HG03025 (cell line): ENCODE data around the gene TMEM19.

Source experiments
- ATAC-seq: cut with Tn5 transposase; IDR thresholded peaks from one replicate; pipeline ENCODE4 v1.9.1; 2021; ENCODE audit warnings: mild to moderate bottlenecking, moderate library complexity; ENCODE audit not compliant: unreplicated experiment, low FRiP score

TMEM19 gene

DNA sequence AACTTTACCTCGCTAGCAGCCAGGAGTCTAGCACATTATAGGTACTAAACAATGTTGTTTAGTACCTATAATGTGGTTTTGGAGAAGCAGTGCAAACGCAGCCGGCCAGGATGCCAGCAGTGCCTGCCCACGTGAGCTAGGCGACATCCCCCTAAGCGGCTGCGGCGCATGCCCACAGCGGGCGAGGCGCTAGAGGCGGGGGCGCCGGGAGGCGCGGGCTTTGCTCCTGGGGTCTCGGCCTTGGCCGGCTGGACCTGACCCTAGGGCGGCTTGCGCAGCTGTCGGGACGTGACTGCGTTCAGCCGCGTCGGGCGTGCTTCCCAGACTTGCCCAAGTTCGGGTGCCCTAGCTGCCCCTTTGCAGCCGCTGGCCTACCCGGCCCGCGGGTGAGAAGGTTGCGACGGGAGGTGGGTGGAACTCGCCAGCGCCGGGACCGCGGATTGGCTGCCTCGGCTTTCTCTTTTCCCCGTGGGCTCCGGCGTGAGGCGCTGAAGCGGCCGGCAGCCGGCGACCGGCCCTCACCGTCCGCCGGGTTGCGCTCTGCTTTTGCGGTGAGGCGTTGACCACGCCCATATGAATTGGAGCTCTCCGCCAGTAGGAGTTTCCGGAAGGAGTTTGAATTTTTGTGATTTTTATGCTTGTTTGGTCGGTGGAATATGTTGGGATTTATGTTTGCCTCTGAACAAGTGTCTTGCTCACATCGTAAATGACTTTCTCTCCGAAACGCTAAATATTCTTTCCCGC is at the start of gene TMEM19:
Gene TMEM19, plus strand, starts transcription at position 169 of the 744 bp plus-strand sequence. CDS start 599 bp downstream, outside the sequence.
- peak; percentile 87 for ATAC-seq

- no peak for ATAC-seq
These were observed 49.2 kb upstream of the TMEM19 start for GRCh38 chr12:71636704-71637115.

GRCh38 chr12:71638499-71638898 is 47.4 kb upstream of the TMEM19 start:
- ATAC-seq, result no peak

GRCh38 chr12:71639341-71639760 is 46.5 kb upstream of the TMEM19 start:
- no peak for ATAC-seq

DNA sequence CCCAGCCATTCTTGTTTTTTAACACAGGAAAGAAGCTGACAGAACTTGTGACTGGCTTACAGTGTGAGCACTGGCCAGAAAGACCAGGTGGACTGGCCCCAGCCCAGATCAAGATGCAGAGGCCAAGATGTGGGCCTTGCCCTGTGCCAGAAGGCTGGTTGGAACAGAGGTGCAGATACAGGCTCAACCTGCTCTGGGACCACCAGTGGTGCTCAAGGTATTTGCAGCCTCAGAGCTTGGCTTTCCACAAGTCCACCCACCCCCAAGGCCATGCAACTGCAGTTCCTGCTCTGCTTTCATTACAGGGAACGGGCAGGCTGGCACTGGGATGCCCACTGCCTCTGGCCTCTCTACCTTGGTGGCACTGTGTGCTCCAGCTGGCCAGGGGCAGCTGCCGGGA is 45.6 kb upstream of the TMEM19 start:
- ATAC-seq, result no peak

GRCh38 chr12:71641390-71641789 is 44.5 kb upstream of the TMEM19 start:
- ATAC-seq, result no peak

- ATAC-seq, result peak; percentile 47
These were observed 43.6 kb upstream of the TMEM19 start for GRCh38 chr12:71642264-71642663.

DNA sequence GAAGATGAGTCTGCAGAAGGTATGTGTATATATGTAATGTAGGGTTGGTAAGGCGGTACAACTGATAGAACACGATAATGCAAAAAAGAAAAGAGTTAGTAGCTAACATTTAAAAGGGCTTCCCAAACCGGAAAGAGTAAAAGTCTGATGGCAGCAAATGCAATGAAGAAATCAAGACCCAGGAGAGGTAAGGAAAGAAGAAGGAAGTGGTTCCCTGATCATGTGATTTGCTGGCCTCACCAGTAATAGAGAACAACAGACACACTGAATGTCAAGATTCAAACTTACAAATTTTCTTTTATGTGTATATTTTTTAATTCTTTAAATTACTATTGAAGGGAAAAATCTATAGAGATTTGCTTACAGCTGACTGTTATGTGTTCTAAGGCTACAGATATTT is 40.6 kb upstream of the TMEM19 start:
- ATAC-seq, result no peak

DNA sequence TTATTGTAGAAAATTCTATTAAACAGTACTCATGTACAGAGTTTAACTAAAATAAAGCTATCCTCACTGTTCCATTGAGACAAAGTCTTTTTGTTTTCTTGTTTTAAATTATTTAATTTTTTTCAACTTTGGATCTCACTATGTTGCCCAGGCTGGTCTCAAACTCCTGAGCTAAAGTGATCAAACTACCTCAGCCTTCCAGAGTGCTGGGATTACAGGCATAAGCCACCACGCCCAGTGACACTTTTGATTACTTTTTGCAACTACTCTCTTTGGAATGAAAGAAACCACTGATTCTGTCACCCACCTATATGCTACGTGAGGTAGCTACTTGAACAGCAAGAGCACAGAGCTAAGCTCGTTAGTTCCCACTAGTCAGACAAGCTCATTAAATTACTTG is 39.4 kb upstream of the TMEM19 start:
- no peak for ATAC-seq

- ATAC-seq, result no peak
These were observed 37.3 kb upstream of the TMEM19 start for GRCh38 chr12:71648537-71648936.

GRCh38 chr12:71649401-71649800 is 36.5 kb upstream of the TMEM19 start:
- ATAC-seq, result no peak

GRCh38 chr12:71652656-71653055 is 33.2 kb upstream of the TMEM19 start:
- ATAC-seq, result no peak

- ATAC-seq, result no peak
These were observed 32.7 kb upstream of the TMEM19 start for GRCh38 chr12:71653137-71653536.

DNA sequence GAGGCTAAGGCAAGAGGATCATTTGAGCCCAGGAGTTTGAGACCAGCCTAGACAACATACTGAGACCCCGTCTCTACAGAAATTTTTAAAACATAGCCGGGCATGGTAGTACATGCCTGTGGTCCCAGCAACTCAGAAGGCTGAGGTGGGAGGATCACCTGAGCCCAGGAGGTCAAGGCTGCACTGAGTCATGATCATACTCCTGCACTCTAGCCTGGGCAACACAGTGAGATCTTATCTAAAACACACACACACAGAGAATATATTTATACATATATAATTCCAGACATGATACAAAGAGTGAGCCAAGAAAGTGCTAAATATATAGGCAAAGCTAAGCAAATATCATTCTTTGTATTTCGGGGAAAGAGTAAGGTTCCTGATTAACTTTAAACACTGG is 31.7 kb upstream of the TMEM19 start:
- ATAC-seq, result no peak

- ATAC-seq, result no peak
These were observed 30.4 kb upstream of the TMEM19 start for GRCh38 chr12:71655495-71655894.

DNA sequence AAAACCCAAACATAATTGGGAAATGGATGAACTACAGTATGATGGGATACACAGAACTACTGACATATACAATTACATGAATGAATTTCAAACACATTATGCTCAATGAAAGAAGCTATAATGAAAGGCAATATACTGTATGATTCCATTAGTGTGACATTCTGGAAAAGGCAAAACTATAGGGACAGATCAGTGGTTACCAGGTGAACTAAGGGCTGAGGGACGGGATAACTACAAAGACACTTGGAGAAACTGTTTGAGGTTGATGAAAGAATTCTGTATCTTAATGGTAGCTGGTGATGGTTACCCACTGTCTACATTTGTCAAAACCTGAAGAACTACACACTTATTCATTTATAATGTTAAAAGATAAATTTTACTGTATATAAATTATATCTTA is 30.0 kb upstream of the TMEM19 start:
- ATAC-seq, result no peak

GRCh38 chr12:71656740-71657139 is 29.1 kb upstream of the TMEM19 start:
- ATAC-seq, result no peak

DNA sequence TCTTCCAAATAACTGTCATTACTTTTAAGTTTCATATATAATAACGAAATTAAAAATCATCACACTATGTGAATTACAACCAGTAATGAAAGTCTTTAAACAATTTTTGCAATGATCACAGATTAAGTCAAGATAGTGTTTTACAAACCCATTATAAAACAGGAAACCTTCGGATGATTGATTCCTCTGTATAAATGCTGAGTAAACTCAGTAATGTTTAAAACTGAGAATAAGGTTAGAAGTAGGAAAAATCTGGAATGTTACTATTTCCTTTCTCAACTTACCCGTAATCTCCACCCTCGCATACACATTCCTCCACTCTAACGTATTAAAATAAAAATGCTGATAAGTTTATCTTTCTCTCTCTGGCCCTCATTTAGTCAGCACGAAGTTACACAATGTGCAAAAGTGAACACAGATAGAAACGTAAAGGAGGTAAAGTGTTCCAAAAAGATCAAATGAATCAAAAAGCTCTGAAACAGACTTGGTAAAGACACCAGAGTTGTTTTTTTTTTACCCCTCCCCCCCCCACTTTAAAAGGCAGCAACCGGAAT is 23.8 kb upstream of the TMEM19 start:
- ATAC-seq, result no peak

GRCh38 chr12:71662849-71663560 is 22.9 kb upstream of the TMEM19 start:
- ATAC-seq, result peak; percentile 18

- ATAC-seq, result peak; percentile 85
These were observed 22.1 kb upstream of the TMEM19 start, which contains the start of the genes THAP2 and ZFC3H1 for GRCh38 chr12:71663561-71664410. Gene THAP2 (plus strand): TSS chr12:71664301. CDS start chr12:71664510, 209 bp downstream. Gene ZFC3H1 (minus strand): TSS chr12:71663848. CDS start chr12:71663610, 238 bp downstream.
